Lower lobe of right lung (tissue), 2 donors: ENCODE measurements around the gene MEGF11. TPM values are rescaled to one million over a fixed set of nuclear protein-coding genes. Genes with fewer than 3 reads are reported as not detected.
"Not testable (repeated sequence)": the region's sequence is repeated elsewhere in the genome, so short reads cannot be mapped to it uniquely, and the experiment has no call there.

Experiments used
- ATAC-seq, 2 donors: fragments of 200-7000 bp; cut with Tn5 transposase; one replicate each; pipeline ENCODE4 v1.9.1; 2020 to 2022; ENCODE audit warnings: mild to moderate bottlenecking in 2 of 2, moderate library complexity in 2 of 2
- DNase-seq: peaks from one replicate; pipeline ENCODE4 v3.0.0-alpha.2; 2020
- H3K27ac ChIP-seq: fragments of 200-600 bp; one replicate; pipeline ENCODE4 v1.8.0; 2022
- H3K27me3 ChIP-seq: fragments of 200-600 bp; one replicate; pipeline ENCODE4 v1.8.0; 2022; ENCODE audit warnings: low read depth
- H3K36me3 ChIP-seq: fragments of 200-600 bp; one replicate; pipeline ENCODE4 v1.8.0; 2022; ENCODE audit warnings: mild to moderate bottlenecking
- H3K4me1 ChIP-seq: fragments of 200-600 bp; one replicate; pipeline ENCODE4 v1.8.0; 2022
- H3K4me3 ChIP-seq: fragments of 200-600 bp; one replicate; pipeline ENCODE4 v1.8.0; 2022; ENCODE audit warnings: mild to moderate bottlenecking
- H3K9me3 ChIP-seq: fragments of 200-600 bp; one replicate; pipeline ENCODE4 v1.8.0; 2022
- CTCF ChIP-seq: fragments of 200-600 bp; IDR thresholded peaks from one replicate; pipeline ENCODE4 v1.8.0; 2022; ENCODE audit warnings: antibody characterized with exemption, mild to moderate bottlenecking
- intact Hi-C: fragments of 100-400 bp; cut with DNase I; formaldehyde crosslinking; loops from one replicate; pipeline ENCODE4 v1.11.0; 2022
- total RNA-seq: library from RNA; stranded (reverse); fragmentation: NEBNext Ultra II Directional; extraction: Animal tissue kit (Norgen Biotek cat#: 25700); gene quantifications from one replicate; pipeline ENCODE4 v1.2.1, GENCODE V29; 2021
- donor health status: DM: no; HTN: yes; CAD: no; lungs with severe emphysema.

Gene MEGF11
- total RNA-seq, 1 donor from 2014 or later: not detected

GRCh38 chr15:66275352-66275751, 21.8 kb upstream of the MEGF11 start:
- intact Hi-C loops: no loop called here
- Histone ChIP-seq H3K27ac (no peak overlapping the region), H3K36me3 (no peaks in the 10 kb centered on the region), H3K4me1 (no peaks in the 10 kb centered on the region), H3K4me3 (no peak overlapping the region), H3K9me3 (peaks cover 3% of the 10 kb centered on the region), H3K27me3 (no peaks in the 10 kb centered on the region)
- DNase-seq (no peak), ATAC-seq (no peak)
- TF ChIP-seq CTCF: no peak

GRCh38 chr15:66270932-66271331, 17.4 kb upstream of the MEGF11 start:
- intact Hi-C loops: no loop called here
- Histone ChIP-seq H3K4me3 (no peak overlapping the region), H3K27ac (no peak overlapping the region), H3K36me3 (no peaks in the 10 kb centered on the region), H3K4me1 (no peaks in the 10 kb centered on the region), H3K27me3 (no peaks in the 10 kb centered on the region), H3K9me3 (peaks cover 3% of the 10 kb centered on the region)
- no peak for DNase-seq
- no peak for TF ChIP-seq CTCF
- no peak for ATAC-seq

GRCh38 chr15:66269326-66270090, 16.0 kb upstream of the MEGF11 start:
- no peaks in the 10 kb centered on the region for H3K9me3 ChIP-seq
- ATAC-seq: no peak
- intact Hi-C loops: no loop called here
- no peaks in the 10 kb centered on the region for H3K27me3 ChIP-seq
- H3K4me1 ChIP-seq: no peaks in the 10 kb centered on the region
- DNase-seq: no peak
- H3K4me3 ChIP-seq: no peak overlapping the region
- no peak for TF ChIP-seq CTCF
- no peaks in the 10 kb centered on the region for H3K36me3 ChIP-seq
- no peak overlapping the region for H3K27ac ChIP-seq

GRCh38 chr15:66264859-66265513, 11.4 kb upstream of the MEGF11 start:
- Histone ChIP-seq H3K4me3 (no peak overlapping the region), H3K36me3 (no peaks in the 10 kb centered on the region), H3K4me1 (no peaks in the 10 kb centered on the region), H3K27ac (no peak overlapping the region), H3K9me3 (no peaks in the 10 kb centered on the region), H3K27me3 (no peaks in the 10 kb centered on the region)
- TF ChIP-seq CTCF: no peak
- ATAC-seq (no peak), DNase-seq (no peak)
- intact Hi-C loops: no loop called here

GRCh38 chr15:66262837-66263236, 9.3 kb upstream of the MEGF11 start:
- intact Hi-C loops, DNase-seq: not testable (repeated sequence)

GRCh38 chr15:66261056-66261455, 7.5 kb upstream of the MEGF11 start:
- Histone ChIP-seq H3K9me3 (no peaks in the 10 kb centered on the region), H3K4me3 (no peak overlapping the region), H3K27me3 (peaks cover 10% of the 10 kb centered on the region), H3K27ac (no peak overlapping the region), H3K4me1 (no peaks in the 10 kb centered on the region), H3K36me3 (no peaks in the 10 kb centered on the region)
- ATAC-seq: peak in 1 of 2 donors; percentile 78
- DNase-seq: no peak
- TF ChIP-seq CTCF: no peak
- intact Hi-C loops: no loop called here

More at GRCh38 chr15:66262837-66263236, 9.3 kb upstream of the MEGF11 start:
- H3K27ac ChIP-seq, H3K4me3 ChIP-seq, H3K36me3 ChIP-seq, H3K4me1 ChIP-seq, H3K9me3 ChIP-seq, ATAC-seq, H3K27me3 ChIP-seq: not testable (repeated sequence)
